Measurements from ENCODE around the gene TAS2R50. TPM values are rescaled to one million over a fixed set of nuclear protein-coding genes. Genes with fewer than 3 reads are reported as not detected.
A peak's percentile ranks its signal among the peaks of the same experiment; 100 is the strongest.
"Not testable (repeated sequence)": the region's sequence is repeated elsewhere in the genome, so short reads cannot be mapped to it uniquely, and the experiment has no call there.

Gene TAS2R50, protein sequence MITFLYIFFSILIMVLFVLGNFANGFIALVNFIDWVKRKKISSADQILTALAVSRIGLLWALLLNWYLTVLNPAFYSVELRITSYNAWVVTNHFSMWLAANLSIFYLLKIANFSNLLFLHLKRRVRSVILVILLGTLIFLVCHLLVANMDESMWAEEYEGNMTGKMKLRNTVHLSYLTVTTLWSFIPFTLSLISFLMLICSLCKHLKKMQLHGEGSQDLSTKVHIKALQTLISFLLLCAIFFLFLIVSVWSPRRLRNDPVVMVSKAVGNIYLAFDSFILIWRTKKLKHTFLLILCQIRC
- 6.1 TPM for total RNA-seq

DNA sequence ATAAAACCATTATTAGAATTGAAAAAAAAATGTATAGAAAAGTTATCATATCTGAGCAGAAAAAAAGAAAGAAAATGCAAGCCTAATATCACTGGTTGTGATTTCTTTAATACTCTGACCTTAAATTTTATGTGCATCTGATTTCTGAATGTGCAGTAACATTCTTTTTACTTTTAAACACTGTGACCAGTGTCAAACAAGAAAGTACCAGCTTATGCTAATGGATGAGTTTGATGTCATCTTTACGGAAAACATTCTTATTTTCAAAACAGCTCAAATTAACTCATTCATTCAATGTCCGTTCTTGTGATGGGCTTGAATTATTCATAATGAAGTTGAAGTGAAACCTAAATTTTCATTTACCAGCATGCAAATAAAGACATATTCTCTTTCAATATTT, at the start of gene TAS2R50:
Gene TAS2R50, minus strand, starts transcription at position 101 of the 400 bp plus-strand sequence. Its CDS starts 52 bp downstream, at position 49.
- no peak for DNase-seq

DNA sequence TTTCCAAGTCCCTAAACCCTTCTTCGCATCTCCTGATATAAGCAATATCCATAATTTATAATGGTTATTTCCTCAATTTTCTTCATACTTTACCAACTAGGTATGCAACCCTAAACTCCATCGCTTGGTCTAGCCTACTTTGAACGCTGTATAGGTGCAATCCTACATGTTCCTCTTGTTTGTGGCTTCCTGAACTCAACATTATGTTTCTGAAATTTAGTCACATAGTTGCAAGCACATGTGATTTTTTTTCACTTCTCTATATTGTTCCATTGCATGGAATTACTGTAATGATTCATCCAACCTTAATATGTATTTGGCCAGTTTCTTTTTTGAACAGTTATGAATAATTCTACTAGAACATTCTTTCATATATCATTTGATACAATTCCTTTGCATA, 47.2 kb upstream of the TAS2R50 start:
- not testable (repeated sequence) for DNase-seq

DNA sequence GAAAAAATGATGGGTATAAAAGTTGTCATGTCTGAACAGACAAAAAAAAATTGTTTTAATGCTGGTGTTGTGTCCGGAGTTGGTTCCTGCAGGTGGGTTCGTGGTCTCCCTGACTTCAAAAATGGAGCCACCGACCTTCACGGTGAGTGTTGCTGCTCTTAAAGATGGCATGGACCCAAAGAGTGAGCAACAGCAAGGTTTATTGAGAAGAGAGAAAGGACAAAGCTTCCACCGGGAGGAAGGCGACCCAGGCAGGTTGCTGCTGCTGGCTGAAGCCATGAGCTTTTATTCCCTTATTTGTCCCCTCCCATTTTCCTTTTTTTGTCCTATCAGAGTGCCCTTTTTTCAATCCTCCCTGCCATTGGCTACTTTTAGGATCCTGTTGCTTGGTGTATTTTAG, 44.6 kb upstream of the TAS2R50 start, which contains the start of gene TAS2R31:
Gene TAS2R31, minus strand, starts transcription at position 101 of the 400 bp plus-strand sequence. Its CDS starts 72 bp downstream, at position 29.
- DNase-seq = no peak

DNA sequence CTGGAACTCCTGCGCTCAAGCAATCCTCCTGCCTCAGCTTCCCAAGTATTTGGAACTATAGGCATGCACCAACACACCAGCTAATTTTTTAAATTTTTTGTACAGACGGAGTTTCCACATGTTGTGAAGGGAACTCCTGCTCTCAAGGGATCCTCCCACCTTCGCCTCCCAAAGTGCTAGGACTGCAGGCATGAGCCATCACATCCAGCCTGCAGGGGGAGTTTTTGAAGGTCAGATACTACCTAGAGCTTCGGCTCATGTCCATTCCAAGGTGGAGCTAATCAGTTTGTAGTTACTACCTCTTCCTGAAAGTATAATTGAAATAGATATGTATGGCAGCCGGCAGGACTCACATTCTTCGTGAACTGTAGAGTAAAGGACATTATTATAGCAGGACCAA, 39.4 kb upstream of the TAS2R50 start:
- DNase-seq = no peak

DNA sequence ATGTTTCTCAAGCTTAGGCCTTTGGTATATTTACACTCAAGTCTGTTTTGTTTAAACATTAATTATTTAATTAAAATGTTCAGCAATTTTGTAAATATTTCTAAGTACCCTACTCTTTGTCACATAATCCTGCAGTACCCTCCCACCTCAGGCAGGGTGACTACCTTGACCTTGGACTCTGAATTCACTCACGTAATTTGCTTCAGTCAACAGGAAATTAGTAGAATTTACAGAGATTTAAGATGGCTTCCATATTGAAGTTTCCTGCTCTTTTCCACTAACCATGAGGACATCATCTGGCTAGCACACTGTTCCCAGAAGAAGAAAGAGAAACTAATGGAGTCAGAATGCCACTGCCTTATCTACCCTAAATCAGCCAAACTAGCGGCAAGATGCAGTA, 36.7 kb upstream of the TAS2R50 start:
- DNase-seq = no peak

DNA sequence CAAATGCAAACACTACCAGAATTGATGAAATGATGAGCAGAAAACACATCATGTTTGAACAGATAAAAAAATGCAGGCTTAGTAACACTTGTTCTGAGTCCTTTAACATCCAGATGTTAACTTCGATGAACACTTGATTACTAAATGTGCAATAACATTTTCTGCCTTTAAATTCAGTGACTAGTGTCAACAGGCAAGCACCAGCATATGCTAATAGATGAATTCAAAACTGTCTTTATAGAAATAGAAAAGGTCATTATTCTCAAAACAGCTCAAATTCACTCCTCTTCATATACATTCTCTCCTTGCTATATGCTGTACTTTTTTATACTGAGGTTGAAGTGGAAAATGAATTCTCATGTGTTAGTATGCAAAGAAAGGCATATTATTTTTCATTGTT, 35.8 kb upstream of the TAS2R50 start, which contains the start of gene TAS2R19:
Gene TAS2R19, minus strand, starts transcription at position 101 of the 400 bp plus-strand sequence. Its CDS starts 49 bp downstream, at position 52.
- no peak for DNase-seq

DNA sequence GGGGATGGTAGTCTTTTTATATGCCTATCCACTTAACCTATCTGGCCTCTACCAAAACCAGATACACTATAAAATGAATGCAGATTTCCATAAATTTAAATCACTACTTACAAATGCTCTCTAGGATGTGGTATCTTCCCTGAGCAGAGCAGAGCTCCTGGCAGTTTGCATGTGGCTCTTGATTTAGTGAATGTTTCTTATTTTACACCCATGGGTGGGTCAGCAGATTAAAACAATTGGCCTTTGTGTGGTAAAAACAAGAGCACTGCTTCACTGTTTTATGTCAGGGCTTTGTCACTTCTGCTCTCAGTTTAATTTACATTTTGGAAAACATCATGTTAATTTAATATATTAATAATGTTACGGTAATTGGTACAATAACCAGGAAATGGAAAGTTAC, 30.2 kb upstream of the TAS2R50 start:
- DNase-seq = no peak

DNA sequence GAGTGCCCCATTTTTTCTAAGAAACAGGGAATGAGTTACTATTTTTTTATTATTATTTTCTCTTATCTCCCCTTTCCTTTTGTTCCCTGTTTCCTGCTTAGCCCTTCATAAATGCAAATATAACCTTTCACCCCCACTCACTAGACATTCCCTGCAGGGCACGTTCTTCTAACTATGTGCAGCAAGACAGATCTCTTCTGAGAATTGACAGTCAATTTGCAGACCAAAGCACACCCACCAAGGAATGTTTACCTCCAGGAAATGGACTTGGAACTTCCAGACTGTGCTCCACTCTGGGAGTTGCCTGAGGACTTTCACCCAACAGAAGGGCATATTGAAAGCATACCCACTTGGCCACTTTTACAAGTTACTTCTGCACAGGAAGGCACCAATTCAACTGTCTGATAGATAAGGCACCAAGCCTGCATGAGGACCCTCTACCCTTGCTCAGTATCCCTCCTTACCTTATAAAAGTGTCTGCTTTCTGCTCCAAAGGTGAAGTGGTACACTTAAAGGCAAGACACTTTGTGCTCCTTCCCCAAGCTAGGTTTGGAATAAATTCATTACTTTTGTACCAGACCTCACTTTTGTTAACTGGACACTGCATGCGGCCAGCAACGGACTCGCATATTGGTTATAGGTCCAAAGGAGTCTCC, 29.2 kb upstream of the TAS2R50 start:
- no peak for DNase-seq

DNA sequence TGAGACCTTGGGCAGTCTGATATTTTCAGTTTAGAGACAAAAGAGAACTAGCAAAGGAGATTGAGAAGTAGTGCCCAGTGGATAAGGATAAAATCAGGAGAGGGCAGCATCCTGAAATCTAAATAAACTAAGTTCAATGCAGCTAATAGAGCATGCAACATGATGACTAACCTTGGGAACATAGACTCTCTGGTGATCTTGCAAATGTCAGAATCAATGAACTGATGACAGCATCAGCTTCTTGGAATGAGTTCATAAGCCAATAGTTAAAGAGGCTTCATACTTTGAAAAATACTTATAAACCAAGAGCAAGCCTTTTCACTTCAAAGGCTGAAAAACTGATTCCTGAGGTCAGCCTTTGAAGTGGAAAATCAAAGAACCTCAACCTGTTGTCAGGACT, 27.5 kb upstream of the TAS2R50 start:
- DNase-seq = no peak

DNA sequence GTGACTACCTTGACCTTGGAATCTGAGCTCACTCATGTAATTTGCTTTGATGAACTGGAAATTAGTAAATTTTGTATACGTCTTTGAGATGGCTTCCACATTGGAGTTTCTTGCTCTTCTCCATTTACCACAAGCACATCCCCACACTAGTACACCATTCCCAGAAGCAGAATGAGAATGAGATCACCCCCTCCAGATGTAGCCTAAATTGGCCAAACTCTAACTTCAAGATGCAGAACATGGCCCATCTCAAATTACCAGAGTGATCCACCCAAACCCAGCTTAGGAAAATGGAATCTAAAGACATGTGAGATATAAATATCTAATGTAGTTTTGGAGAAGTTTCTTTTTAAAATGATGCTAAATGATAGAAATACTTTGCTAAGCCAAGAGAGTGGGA, 20.9 kb upstream of the TAS2R50 start:
- no peak for DNase-seq

DNA sequence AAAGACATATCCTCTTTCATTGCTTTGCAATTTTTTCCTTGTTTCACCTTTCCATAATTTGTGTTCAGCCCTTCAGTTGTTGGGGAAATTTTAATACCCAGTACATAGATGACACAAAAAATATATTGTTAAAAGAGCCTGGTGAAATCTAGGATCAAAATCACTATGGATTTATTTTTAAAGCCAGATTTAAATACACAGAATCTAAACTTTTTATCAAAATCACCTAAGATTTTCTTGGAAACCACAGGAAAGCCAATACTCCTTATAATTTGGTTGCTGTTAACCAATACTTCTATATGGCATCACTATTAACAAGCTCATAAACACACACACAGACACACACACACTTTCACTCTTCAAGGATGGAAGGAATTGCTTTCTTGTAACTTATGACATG, 11.5 kb upstream of the TAS2R50 start, which contains the start of gene TAS2R20:
Gene TAS2R20, minus strand, starts transcription at position 101 of the 400 bp plus-strand sequence. CDS start 429 bp downstream, outside the sequence.
- no peak for DNase-seq

DNA sequence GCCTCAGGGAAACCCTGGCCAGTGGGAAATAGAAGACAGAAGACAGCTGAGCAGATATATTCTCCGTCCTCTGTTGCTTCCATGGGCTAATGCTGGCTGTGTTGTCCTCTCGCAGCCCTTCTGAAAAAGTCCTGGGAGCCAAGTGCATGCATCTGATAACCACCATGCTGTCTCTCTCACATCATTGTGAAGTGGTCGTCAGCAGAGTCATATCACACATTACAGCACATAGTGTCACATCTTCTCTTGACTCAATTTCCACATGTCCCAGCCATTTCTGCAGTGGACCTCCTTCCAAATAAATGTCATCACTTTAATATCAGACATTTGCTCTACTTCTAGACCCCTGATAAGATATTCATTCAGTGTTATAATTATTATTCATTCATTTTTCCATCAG, 7.6 kb upstream of the TAS2R50 start:
- no peak for DNase-seq

DNA sequence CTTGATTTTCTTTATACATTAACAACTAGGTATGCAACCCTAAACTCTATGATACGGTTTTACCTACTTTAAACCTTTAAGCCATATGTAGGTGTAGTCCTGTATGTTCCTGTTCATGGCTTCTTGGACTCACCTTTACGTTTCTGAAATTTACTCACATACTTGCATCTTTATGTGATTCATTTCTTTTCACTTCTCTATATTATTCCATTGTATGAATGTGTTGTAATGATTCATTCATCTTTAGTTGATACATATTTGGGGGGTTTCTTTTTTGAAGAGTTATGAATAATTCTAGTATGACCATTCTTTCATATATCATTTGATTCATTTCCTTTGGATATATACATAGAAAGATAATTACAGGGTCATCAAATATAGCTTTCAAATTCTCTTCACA, 2.4 kb upstream of the TAS2R50 start:
- no peak for DNase-seq

DNA sequence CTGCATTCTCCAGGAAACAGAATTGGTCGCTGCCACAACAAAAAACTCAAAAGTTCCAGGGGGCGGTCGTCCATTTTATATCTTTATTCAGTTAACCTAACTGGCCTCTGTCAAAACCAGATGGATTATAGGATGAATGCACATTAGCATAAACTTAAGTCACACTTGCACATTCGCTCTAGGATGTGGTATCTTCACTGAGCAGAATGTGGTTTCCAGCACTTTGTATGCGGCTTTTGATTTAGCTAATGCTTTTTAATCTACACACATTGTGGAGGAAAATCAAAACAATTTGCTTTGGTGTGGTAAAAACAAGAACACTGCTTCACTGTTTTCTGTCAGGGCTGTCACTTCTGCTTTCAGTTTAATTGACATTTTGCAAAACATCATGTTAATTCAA, 4.5 kb downstream of the TAS2R50 start:
- no peak for DNase-seq

DNA sequence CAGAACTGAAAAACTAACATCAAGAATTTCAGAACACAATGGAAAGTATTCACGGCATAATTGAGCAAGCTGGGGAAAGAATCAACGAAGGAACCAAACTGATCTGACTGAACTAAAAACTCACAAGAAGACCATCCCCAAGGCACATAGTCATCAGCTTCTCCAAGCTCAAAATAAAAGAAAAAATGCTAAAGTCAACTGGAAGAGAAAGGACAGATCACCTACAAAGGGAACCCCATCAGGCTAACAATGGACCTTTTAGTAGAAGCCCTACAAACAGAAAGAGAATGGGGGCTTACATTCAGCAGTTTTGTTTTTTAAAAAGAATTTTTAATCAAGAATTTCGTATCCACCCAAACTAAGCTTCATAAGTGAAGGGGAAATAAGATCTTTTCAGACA, 11.7 kb downstream of the TAS2R50 start:
- no peak for DNase-seq

DNA sequence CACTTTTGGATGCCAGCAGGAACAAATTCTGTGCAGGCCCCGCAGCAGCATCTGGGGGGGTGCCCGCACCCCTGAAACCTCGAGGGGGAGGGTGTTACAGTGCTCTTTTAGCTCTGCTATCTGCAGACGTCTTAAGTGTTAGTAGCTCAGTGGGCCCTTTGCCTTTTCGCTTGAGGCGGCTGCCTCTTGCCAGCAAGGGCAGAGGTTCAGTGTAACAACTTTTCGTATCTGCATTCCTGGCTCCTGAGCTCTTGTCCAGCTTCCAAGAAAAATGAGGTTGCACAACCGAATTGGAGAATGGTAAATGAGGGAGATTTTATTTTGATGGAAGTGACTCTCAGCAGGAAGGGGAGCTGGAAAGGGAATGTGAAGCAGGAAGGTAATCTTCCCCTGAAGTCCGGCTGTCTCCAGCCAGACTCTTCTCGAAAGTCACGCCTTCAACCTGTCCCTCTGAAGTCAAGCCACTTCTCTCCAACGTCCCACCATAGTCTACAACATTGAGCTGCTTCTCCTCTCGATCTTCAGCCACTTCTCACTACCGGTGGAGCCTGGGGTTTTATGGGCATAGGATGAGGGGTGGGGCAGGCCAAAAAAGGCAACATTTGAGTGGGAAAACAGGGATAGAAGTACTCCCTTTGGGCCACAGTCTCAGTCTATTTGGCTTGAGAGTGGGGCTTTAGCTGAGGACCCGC, 17.8 kb downstream of the TAS2R50 start:
- no peak for DNase-seq

DNA sequence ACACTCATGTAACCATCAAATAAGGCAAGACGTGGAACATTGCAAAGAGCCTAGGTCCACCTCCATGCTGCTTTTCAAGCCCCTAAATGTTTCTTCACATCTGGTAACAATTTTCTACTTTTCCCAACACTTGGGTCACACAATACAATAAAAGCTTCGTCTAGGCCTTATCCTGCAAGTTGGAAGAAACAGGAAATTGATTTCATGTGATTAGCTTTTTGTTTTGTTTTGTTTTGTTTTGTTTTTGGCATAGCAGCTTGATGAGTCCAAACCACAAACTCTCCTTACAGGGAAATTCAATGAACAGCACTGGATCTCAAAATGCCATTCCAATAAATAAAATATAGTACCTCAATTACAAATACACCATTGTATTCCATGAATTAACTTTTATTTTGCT, 19.3 kb downstream of the TAS2R50 start:
- DNase-seq = peak; percentile 17

DNA sequence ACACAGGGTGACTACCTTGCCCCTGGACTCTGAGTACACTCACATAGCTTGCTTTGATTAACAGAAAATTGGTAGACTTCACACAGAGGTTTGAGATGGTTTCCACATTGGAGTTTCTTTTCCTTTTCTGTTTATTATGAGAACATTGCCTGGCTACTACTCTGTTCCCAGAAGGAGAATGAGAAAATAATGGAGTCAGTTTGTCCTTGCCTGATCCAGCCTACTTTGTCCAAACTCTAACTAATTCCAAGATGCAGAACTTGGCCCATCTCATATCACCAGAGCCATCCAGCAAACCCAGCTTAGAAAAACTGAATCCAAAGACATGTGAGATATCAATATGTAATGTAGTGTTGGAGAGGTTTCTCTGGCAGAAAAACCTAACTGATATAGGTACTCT, 20.4 kb downstream of the TAS2R50 start:
- no peak for DNase-seq

DNA sequence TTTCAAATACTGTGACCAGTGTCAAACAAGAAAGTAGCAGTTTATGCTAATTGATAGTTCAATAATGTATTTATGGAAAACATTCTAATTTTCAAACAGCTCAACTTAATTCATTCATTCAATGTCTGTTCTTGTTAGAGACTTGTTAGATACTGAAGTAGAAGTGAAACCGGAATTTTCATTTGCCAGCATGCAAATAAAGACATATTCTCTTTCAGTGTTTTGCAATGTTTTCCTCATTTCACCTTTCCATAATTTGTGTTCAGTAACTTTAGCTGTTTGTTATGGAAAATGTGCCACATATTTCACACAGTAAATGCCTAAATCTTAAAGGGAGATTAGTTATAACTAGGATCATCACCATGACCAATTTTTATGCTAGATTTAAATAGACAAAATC, 21.2 kb downstream of the TAS2R50 start:
- DNase-seq = no peak

DNA sequence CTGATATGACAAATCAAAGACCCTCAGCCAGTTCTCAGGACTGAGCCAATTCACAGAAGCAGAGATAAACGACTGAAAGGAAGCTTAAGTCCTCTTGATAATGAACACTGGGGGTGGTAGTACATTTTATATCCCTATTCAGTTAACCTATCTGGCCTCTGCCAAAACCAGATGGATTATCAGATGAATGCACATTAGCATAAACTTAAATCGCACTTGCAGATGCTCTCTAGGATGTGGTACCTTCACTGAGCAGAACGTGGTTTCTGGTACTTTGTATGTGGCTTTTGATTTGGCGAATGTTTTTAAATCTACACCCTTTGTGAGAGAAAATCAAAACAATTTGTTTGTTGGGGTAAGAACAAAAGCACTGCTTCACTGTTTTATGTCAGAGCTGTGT, 26.5 kb downstream of the TAS2R50 start:
- no peak for DNase-seq

DNA sequence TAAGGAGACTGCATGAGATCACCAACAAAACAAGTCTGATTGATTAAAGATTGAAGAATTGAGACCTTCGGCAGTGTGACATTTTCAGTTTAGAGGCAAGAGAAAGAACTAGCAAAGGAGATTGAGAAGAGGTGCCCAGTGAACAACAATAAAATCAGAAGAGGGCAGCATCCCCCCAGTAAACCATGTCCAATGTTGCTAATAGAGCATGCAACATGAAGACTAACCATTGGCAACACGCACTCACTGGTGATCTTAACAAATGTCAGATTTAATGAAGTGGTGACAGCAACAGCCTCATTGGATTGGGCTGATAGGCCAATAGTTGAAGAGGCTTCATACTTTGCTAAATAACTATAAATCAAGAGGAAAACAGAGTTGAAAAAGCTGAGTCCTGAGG, 26.9 kb downstream of the TAS2R50 start:
- DNase-seq = no peak

DNA sequence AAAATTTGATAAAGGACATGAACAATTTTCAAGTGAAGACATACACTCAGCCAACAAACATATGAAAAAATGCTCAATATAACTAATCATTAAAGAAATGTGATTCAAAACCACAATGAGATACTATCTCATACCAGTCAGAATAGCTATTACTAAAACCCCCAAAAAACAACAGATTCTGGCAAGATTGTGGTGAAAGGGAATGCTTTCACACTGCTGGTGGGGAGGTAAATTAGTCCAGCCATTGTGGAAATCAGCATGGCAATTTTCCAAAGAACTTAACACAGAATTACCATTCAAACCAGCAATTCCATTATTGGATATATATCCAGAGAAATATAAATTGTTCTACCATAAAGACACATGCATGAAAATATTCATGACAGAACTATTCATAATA, 29.0 kb downstream of the TAS2R50 start:
- no peak for DNase-seq

DNA sequence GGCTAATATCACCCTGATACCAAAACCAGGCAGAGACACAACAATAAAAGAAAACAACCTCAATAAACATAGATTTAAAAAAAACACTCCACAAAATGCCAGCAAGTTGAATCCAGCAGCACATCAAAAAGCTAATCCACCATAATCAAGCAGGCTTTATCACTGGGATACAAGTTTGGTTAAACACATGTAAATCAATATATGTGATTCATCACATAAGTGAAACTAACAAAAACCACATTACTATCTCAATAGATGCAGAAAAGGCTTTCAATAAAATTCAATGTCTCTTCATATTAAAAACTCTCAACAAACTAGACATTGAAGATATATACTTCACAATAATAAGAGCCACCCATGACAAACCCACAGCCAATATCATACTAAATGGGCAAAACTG, 30.6 kb downstream of the TAS2R50 start:
- no peak for DNase-seq

All from skin of body (tissue), 2 donors.